IMR-90 (cell line): Measurements from ENCODE around the gene TRIO. TPM values are rescaled to one million over a fixed set of nuclear protein-coding genes. Genes with fewer than 3 reads are reported as not detected.

Experiments used
- ATAC-seq: fragments of 200-7000 bp; cut with Tn5 transposase; 2 replicates; pipeline ENCODE4 v1.9.1; 2020; ENCODE audit warnings: low read depth, mild to moderate bottlenecking, moderate library complexity
- BruUV-seq: library from RNA; stranded (reverse); fragments of 400-500 nt; replicated peaks from 2 replicates; lab custom pipeline; 2021; lab: Mats Ljungman, UMichigan
- CTCF ChIA-PET: fragments of 300-600 bp; formaldehyde crosslinking; extraction: SDS; loops from one replicate; lab custom pipeline; 2021; ENCODE audit warnings: antibody characterized with exemption; lab: Yijun Ruan, JAX
- POLR2A ChIA-PET: fragments of 300-600 bp; sonication (Branson Sonifier 250); formaldehyde crosslinking; loops from one replicate; lab custom pipeline; 2022; ENCODE audit warnings: antibody characterized with exemption; ENCODE audit not compliant: unreplicated experiment; lab: Charles Lee
- DNase-seq: peaks from one replicate; pipeline ENCODE4 v3.0.0; 2013
- H2AFZ ChIP-seq: replicated peaks from 2 replicates; pipeline ENCODE3; 2013; ENCODE audit warnings: low read length, mild to moderate bottlenecking; ENCODE audit not compliant: poor library complexity
- H2AK5ac ChIP-seq: 2 replicates; pipeline ENCODE4 v1.6.1; 2013; ENCODE audit warnings: low read depth, low read length, inconsistent platforms
- H2AK9ac ChIP-seq: replicated peaks from 2 replicates; pipeline ENCODE3; 2013; ENCODE audit warnings: mild to moderate bottlenecking, low read depth, low read length, moderate library complexity; ENCODE audit not compliant: poor library complexity
- H2BK120ac ChIP-seq: 2 replicates; pipeline ENCODE4 v1.6.1; 2013; ENCODE audit warnings: low read depth, low read length, inconsistent platforms
- H2BK15ac ChIP-seq: 3 replicates; pipeline ENCODE4 v1.6.1; 2013; ENCODE audit warnings: low read depth, low read length, inconsistent platforms
- H2BK20ac ChIP-seq: 2 replicates; pipeline ENCODE4 v1.6.1; 2013; ENCODE audit warnings: low read depth, mild to moderate bottlenecking, inconsistent platforms, low read length, moderate library complexity
- H2BK5ac ChIP-seq: 2 replicates; pipeline ENCODE4 v1.6.1; 2013; ENCODE audit warnings: mild to moderate bottlenecking, low read depth, low read length, inconsistent platforms; ENCODE audit not compliant: poor library complexity, severe bottlenecking
- H3K14ac ChIP-seq: replicated peaks from 2 replicates; pipeline ENCODE4 v1.6.1; 2013; ENCODE audit warnings: low read depth, low read length, inconsistent platforms
- H3K18ac ChIP-seq: 2 replicates; pipeline ENCODE4 v1.6.1; 2013; ENCODE audit warnings: low read depth, low read length, control low read depth
- H3K23ac ChIP-seq: 2 replicates; pipeline ENCODE4 v1.6.1; 2013; ENCODE audit warnings: low read depth, low read length, inconsistent platforms
- H3K27ac ChIP-seq: 2 replicates; pipeline ENCODE4 v1.5.1; 2013; ENCODE audit warnings: mild to moderate bottlenecking, control low read depth, low read length; ENCODE audit not compliant: insufficient read depth
- H3K27me3 ChIP-seq: 2 replicates; pipeline ENCODE4 v1.6.1; 2013; ENCODE audit warnings: low read length; ENCODE audit not compliant: control insufficient read depth, insufficient read depth
- H3K36me3 ChIP-seq: 2 replicates; pipeline ENCODE4 v1.6.1; 2013; ENCODE audit warnings: low read length, mixed read lengths; ENCODE audit not compliant: control insufficient read depth, insufficient read depth
- H3K4ac ChIP-seq: 2 replicates; pipeline ENCODE4 v1.6.1; 2013; ENCODE audit warnings: low read depth, low read length, inconsistent platforms
- H3K4me1 ChIP-seq: 2 replicates; pipeline ENCODE4 v1.6.1; 2013; ENCODE audit warnings: low read length, mixed read lengths; ENCODE audit not compliant: control insufficient read depth, insufficient read depth
- H3K4me2 ChIP-seq: 2 replicates; pipeline ENCODE4 v1.6.1; 2013; ENCODE audit warnings: low read depth, mild to moderate bottlenecking, control low read depth, low read length, moderate library complexity
- H3K4me3 ChIP-seq: 2 replicates; pipeline ENCODE4 v1.5.1; 2013; ENCODE audit warnings: low read depth, mild to moderate bottlenecking, control low read depth, low read length, moderate library complexity; ENCODE audit not compliant: insufficient read depth
- H3K56ac ChIP-seq: 2 replicates; pipeline ENCODE4 v1.6.1; 2013; ENCODE audit warnings: low read length, inconsistent platforms; ENCODE audit not compliant: insufficient read depth; ENCODE audit errors: extremely low read depth
- H3K79me1 ChIP-seq, 2 experiments: 2 replicates each; pipeline ENCODE4 v1.6.1; 2013; ENCODE audit warnings: low read length in 2 of 2, inconsistent platforms in 1 of 2, low read depth in 1 of 2
- H3K9ac ChIP-seq: 2 replicates; pipeline ENCODE4 v1.6.1; 2013; ENCODE audit warnings: low read depth, low read length, control low read depth
- H3K9me1 ChIP-seq: 2 replicates; pipeline ENCODE4 v1.6.1; 2013; ENCODE audit warnings: low read length, inconsistent platforms; ENCODE audit not compliant: insufficient read depth
- H3K9me3 ChIP-seq: 2 replicates; pipeline ENCODE4 v1.6.1; 2013; ENCODE audit warnings: low read length; ENCODE audit not compliant: control insufficient read depth, insufficient read depth
- H4K20me1 ChIP-seq: 2 replicates; pipeline ENCODE4 v1.6.1; 2013; ENCODE audit warnings: low read length, inconsistent platforms; ENCODE audit not compliant: insufficient read depth
- H4K5ac ChIP-seq: 2 replicates; pipeline ENCODE4 v1.6.1; 2013; ENCODE audit warnings: mild to moderate bottlenecking, low read depth, low read length, control low read depth
- H4K8ac ChIP-seq, 2 experiments: 2 replicates each; pipeline ENCODE4 v1.6.1; 2013; ENCODE audit warnings: low read depth in 2 of 2, low read length in 2 of 2, control low read depth in 1 of 2, inconsistent platforms in 1 of 2
- H4K91ac ChIP-seq: 2 replicates; pipeline ENCODE4 v1.6.1; 2013; ENCODE audit warnings: low read depth, low read length, inconsistent platforms; ENCODE audit not compliant: insufficient read depth
- BHLHE40 ChIP-seq: fragments of 150-350 bp; IDR thresholded peaks from 2 replicates; pipeline ENCODE4 v1.6.1; 2016; ENCODE audit warnings: mild to moderate bottlenecking, low read depth, low read length
- CEBPB ChIP-seq: IDR thresholded peaks from 2 replicates; pipeline ENCODE4 v1.6.1; 2012; ENCODE audit warnings: low read depth, low read length, improper control_type of control experiment
- CHD1 ChIP-seq: IDR thresholded peaks from 2 replicates; pipeline ENCODE4 v1.6.1; 2012; ENCODE audit warnings: low read depth, low read length, improper control_type of control experiment
- CTCF ChIP-seq: conservative IDR thresholded peaks from 2 replicates; pipeline ENCODE4 v1.5.1; 2012; ENCODE audit warnings: mild to moderate bottlenecking, low read depth, low read length, improper control_type of control experiment
- ELK1 ChIP-seq: fragments of 150-350 bp; IDR thresholded peaks from 2 replicates; pipeline ENCODE4 v1.6.1; 2016; ENCODE audit warnings: low read depth, mild to moderate bottlenecking, low read length, moderate library complexity, borderline replicate concordance
- FOS ChIP-seq: fragments of 150-350 bp; IDR thresholded peaks from 2 replicates; pipeline ENCODE4 v1.6.1; 2016; ENCODE audit warnings: low read depth, low read length
- MAFK ChIP-seq: IDR thresholded peaks from 2 replicates; pipeline ENCODE4 v1.6.1; 2012; ENCODE audit warnings: low read depth, low read length, improper control_type of control experiment
- MAZ ChIP-seq: IDR thresholded peaks from 2 replicates; pipeline ENCODE4 v1.6.1; 2012; ENCODE audit warnings: low read depth, mild to moderate bottlenecking, low read length, improper control_type of control experiment, moderate library complexity, borderline replicate concordance
- MXI1 ChIP-seq: IDR thresholded peaks from 2 replicates; pipeline ENCODE4 v1.6.1; 2012; ENCODE audit warnings: low read depth, mild to moderate bottlenecking, low read length, moderate library complexity, borderline replicate concordance
- NFE2L2 ChIP-seq: fragments of 150-350 bp; IDR thresholded peaks from 2 replicates; pipeline ENCODE4 v1.6.1; 2016; ENCODE audit warnings: low read depth, mild to moderate bottlenecking, low read length
- POLR2A ChIP-seq: IDR thresholded peaks from 2 replicates; pipeline ENCODE4 v1.6.1; 2012; ENCODE audit warnings: mild to moderate bottlenecking, low read depth, low read length
- RAD21 ChIP-seq: IDR thresholded peaks from 2 replicates; pipeline ENCODE4 v1.6.1; 2012; ENCODE audit warnings: low read length, improper control_type of control experiment
- RCOR1 ChIP-seq: IDR thresholded peaks from 2 replicates; pipeline ENCODE4 v1.6.1; 2012; ENCODE audit warnings: mild to moderate bottlenecking, low read length, improper control_type of control experiment; ENCODE audit not compliant: insufficient replicate concordance
- RFX5 ChIP-seq: IDR thresholded peaks from 2 replicates; pipeline ENCODE4 v1.8.0; 2012; ENCODE audit warnings: low read depth, mild to moderate bottlenecking, low read length, moderate library complexity
- SMC3 ChIP-seq: fragments of 150-350 bp; IDR thresholded peaks from 2 replicates; pipeline ENCODE4 v1.6.1; 2016; ENCODE audit warnings: low read depth, mild to moderate bottlenecking, antibody characterized with exemption, low read length, moderate library complexity
- USF2 ChIP-seq: fragments of 150-350 bp; IDR thresholded peaks from 2 replicates; pipeline ENCODE4 v1.6.1; 2017; ENCODE audit warnings: mild to moderate bottlenecking, antibody characterized with exemption, low read length, low read depth
- WGBS, 2 experiments: methylation state at CpG; one replicate each; pipeline versions ENCODE4 v1.1.5 to v1.1.7; 2013; ENCODE audit warnings: missing lambda C conversion rate in 2 of 2; ENCODE audit not compliant: insufficient read length in 1 of 2; ENCODE audit errors: extremely low coverage in 2 of 2; 5-methylcytosine and 5-hydroxymethylcytosine counted together
- dilution Hi-C: fragments of 300-500 bp; cut with HindIII; formaldehyde crosslinking; loops from one replicate; pipeline ENCODE4 v1.14.3; 2018; ENCODE audit warnings: low sequenced_read_pairs; ENCODE audit not compliant: unreplicated experiment
- in situ Hi-C: fragments of 300-500 bp; cut with MboI; formaldehyde crosslinking; loops from 3 replicates; pipeline ENCODE4 v1.14.3; 2019; ENCODE audit warnings: low sequenced_read_pairs, inconsistent platforms, mixed read lengths
- intact Hi-C: fragments of 100-400 bp; cut with micrococcal nuclease; formaldehyde crosslinking; loops from 2 replicates; pipeline ENCODE4 v1.10.0; 2022
- polyA plus RNA-seq, 3 experiments: library from polyadenylated mRNA; depleted of rRNA; stranded (reverse); fragments of >200 nt; gene quantifications; 2 replicates each; pipeline ENCODE4 v1.2.3, GENCODE V29; 2012; ENCODE audit warnings: low replicate concordance in 1 of 3
- total RNA-seq: library from RNA; depleted of rRNA; stranded (reverse); fragments of >200 nt; gene quantifications from 2 replicates; pipeline ENCODE4 v1.2.3, GENCODE V29; 2012

The TRIO gene
- total and polyA plus RNA-seq, 2 of the 4 experiments (the other 2 are of a cell fraction): 206 to 522 TPM

GRCh38 chr5:14357851-14358250 is 214.7 kb downstream of the TRIO start:
- in situ Hi-C loops: no loop called here
- no peak overlapping the region for H4K5ac ChIP-seq
- H2AK5ac ChIP-seq: no peak overlapping the region
- H3K4me2 ChIP-seq: no peak overlapping the region
- H4K8ac ChIP-seq: peak overlapping the region in 1 of 2 experiments; percentile 15; a peak in 1 of 4 replicates
- no peak overlapping the region for H3K4me3 ChIP-seq
- H2BK20ac ChIP-seq: no peak overlapping the region
- TF ChIP-seq ELK1 (no peak), POLR2A (no peak), RFX5 (no peak), NFE2L2 (no peak), MAZ (no peak), SMC3 (no peak), USF2 (no peak), MAFK (no peak), BHLHE40 (no peak), CTCF (no peak), RAD21 (no peak), CHD1 (no peak), MXI1 (no peak), CEBPB (no peak), RCOR1 (no peak), FOS (no peak)
- no peak overlapping the region for H2BK5ac ChIP-seq
- peaks cover 61 to 85% of the 10 kb centered on the region in 2 experiments for H3K79me1 ChIP-seq
- H2AFZ ChIP-seq: no peak overlapping the region
- H4K91ac ChIP-seq: no peak overlapping the region
- CTCF ChIA-PET: no interaction called here
- no peak overlapping the region for H3K4ac ChIP-seq
- peaks cover 85% of the 10 kb centered on the region for H4K20me1 ChIP-seq
- DNase-seq (no peak), ATAC-seq (no peak)
- H2AK9ac ChIP-seq: no peak overlapping the region
- H3K27me3 ChIP-seq: no peaks in the 10 kb centered on the region
- dilution Hi-C loops: no loop called here
- H3K4me1 ChIP-seq: peaks cover 10% of the 10 kb centered on the region
- POLR2A ChIA-PET: no interaction called here
- no peak overlapping the region for H3K23ac ChIP-seq
- no peak overlapping the region for H3K27ac ChIP-seq
- peaks cover 12% of the 10 kb centered on the region for H3K9me1 ChIP-seq
- H3K36me3 ChIP-seq: peaks cover 72% of the 10 kb centered on the region
- no peak overlapping the region for H3K14ac ChIP-seq
- H2BK15ac ChIP-seq: no peak overlapping the region
- no peak overlapping the region for H3K9ac ChIP-seq
- no peak overlapping the region for H2BK120ac ChIP-seq
- no peak overlapping the region for H3K18ac ChIP-seq
- WGBS, 2 experiments: 80% methylated on average over 7 of the region's 20 CpGs; no CpG with 5 or more reads in 1 of the 2 experiments
- H3K56ac ChIP-seq: no peak overlapping the region
- intact Hi-C loops: no loop called here
- H3K9me3 ChIP-seq: no peaks in the 10 kb centered on the region
- no TSS peak for BruUV-seq
